WI38 (cell line): ENCODE results near the gene SMIM23.

Source experiments
- H3K4me3 ChIP-seq: 2 replicates; pipeline ENCODE4 v1.5.1; 2011; ENCODE audit warnings: low read depth, mild to moderate bottlenecking, control low read depth, low read length
- CTCF ChIP-seq: IDR thresholded peaks from 2 replicates; pipeline ENCODE4 v1.5.1; 2012; ENCODE audit warnings: low read depth, mild to moderate bottlenecking, control low read depth, low read length

The SMIM23 gene

DNA sequence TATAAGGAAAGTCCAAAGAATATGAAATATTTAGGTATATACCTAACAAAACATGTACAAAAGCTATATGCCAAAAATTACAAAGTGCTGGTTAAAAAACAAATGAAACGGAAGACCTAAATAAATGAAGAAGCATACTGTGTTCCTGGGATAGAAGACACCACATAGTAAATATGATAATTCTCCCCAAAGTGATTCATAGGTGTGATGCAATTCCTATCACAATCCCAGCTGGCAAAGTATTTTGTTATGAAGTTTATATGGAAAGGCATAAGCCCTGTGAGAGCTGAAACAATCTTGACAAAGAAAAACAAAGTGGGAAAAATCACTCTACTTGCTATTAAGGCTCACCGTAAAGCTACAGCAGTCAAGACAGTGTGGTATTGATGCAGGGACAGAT is 2.6 kb upstream of the SMIM23 start:
- no peak for TF ChIP-seq CTCF
- no peak overlapping the region for H3K4me3 ChIP-seq

- H3K4me3 ChIP-seq = no peak overlapping the region
- TF ChIP-seq CTCF = no peak
Observed at GRCh38 chr5:171789353-171789752, 3.7 kb downstream of the SMIM23 start.

GRCh38 chr5:171790408-171790807 is 4.8 kb downstream of the SMIM23 start:
- TF ChIP-seq CTCF = no peak
- H3K4me3 ChIP-seq = no peak overlapping the region

GRCh38 chr5:171794470-171794960 is 8.9 kb downstream of the SMIM23 start:
- no peak for TF ChIP-seq CTCF
- no peak overlapping the region for H3K4me3 ChIP-seq

- H3K4me3 ChIP-seq = no peak overlapping the region
- TF ChIP-seq CTCF = no peak
Observed at GRCh38 chr5:171795381-171795780, 9.8 kb downstream of the SMIM23 start.

- TF ChIP-seq CTCF = no peak
- no peak overlapping the region for H3K4me3 ChIP-seq
Observed at GRCh38 chr5:171796436-171796835, 10.8 kb downstream of the SMIM23 start.

DNA sequence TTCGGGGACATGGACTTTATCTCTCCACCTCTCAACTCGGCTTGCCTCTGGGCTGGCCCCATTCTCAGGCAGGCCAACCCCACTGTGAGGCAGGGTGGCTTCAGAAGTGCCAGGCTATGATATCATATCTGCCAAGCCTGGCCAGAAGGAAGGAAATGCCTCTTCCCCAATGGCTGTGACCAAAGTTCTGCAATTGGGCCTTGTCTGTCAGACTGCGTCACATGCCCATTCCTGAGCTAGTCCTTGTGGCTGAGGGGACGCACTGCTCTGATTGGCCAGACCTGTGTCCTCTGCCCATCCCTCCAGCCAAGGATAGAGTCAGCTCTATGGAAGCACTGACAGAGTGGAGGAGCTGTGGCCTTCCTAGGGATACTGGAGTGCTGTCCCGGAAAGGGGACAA is 11.9 kb downstream of the SMIM23 start:
- no peak for TF ChIP-seq CTCF
- no peak overlapping the region for H3K4me3 ChIP-seq
